H4 (cell line): Measurements from ENCODE around the gene DHTKD1. TPM values are rescaled to one million over a fixed set of nuclear protein-coding genes. Genes with fewer than 3 reads are reported as not detected.
"Not testable (repeated sequence)": the region's sequence is repeated elsewhere in the genome, so short reads cannot be mapped to it uniquely, and the experiment has no call there.

Experiments used
- DNase-seq: peaks from one replicate; pipeline ENCODE4 v3.0.0-alpha.2; 2015; ENCODE audit warnings: low spot score
- total RNA-seq: library from RNA; depleted of rRNA; stranded (reverse); fragments of >200 nt; shearing (Covaris generic); gene quantifications from 2 replicates; pipeline ENCODE4 v1.2.3, GENCODE V29; 2014

The DHTKD1 gene
- total RNA-seq, 1 experiment from 2014 or later = 8.3 TPM

DNA sequence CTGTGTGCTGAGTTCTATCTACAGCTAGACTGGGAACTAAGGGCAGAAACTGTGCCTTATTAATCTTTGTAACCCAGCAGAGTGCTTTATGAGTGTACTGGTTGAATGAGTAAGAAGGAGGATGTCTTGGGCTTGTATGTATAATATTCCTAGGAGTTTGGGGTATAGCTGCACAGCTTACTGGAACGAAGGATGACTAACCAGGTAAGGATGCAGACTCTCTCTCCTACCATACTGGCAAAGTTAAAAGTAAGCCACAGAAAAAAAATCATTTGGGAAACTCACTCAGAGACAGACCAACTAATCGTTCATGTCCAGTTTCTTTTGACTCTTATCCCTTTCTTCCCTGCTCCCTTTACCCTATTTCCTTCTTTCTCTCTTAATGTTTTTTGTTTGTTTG lies 1.4 kb upstream of the DHTKD1 start:
- DNase-seq = no peak

DNA sequence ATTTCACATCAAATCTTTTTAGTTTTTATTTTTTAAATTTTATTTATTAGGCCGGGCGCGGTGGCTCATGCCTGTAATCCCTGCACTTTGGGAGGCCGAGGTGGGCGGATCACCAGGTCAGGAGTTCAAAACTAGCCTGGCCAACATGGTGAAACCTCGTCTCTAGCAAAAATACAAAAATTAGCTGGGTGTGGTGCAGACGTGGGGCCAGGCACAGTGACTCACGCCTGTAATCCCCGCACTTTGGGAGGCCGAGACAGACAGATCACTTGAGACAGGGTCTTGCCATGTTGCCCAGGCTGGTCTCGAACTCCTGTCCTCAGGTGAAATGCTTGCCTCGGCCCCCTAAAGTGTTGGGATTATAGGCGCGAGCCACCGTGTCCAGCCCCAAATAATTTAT lies 2.7 kb downstream of the DHTKD1 start:
- not testable (repeated sequence) for DNase-seq

DNA sequence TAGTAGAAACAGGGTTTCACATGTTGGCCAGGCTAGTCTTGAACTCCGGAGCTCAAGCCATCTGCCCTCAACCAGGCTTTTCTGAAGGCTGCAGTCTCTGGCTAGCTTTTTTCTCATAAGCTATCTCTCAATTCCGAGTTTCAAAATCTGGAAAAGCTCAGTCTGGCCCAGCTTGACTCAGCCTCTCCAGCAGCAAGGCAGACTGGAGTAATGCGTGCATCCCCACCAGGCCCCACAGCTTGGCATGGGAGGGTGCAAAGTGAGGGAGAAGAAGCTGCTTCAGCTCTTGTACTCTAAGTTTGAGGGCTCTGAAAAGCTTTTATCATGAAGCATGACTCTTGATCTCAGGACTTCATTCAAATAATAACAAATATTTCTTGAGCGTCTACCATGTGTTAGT lies 4.8 kb downstream of the DHTKD1 start:
- no peak for DNase-seq

- DNase-seq = no peak
These were observed 8.9 kb downstream of the DHTKD1 start for GRCh38 chr10:12077580-12078180.

- DNase-seq = no peak
These were observed 12.7 kb downstream of the DHTKD1 start for GRCh38 chr10:12081470-12081869.

DNA sequence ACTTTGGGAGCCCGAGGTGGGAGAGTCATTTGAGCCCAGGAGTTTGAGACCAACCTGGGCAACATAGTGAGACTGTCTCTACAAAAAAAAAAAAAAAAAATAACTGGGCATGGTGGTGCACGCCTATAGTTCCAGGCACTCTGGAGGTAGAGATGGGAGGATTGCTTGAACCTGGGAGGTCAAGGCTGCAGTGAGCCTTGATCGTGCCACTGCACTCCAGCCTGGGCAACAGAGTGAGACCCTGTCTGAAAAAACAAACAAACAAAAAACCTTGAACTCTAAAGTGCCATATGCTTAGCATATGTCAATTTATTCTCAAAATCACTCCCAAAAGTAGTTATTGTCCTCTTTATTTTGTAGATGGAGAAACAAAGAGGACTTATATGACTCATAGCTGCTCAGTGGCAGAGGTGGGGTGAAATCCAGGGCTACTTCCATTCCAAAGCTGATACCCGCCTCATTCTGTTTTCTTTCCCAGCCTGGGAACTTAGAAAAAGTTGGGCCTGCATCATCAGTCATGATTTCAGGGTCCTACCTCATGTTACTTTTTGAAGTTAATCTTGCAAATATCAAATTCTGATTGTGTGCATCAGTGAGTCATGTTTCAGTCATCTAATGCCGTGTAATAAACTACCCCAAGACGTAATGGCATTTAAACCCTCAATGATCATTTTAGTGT lies 13.3 kb downstream of the DHTKD1 start:
- no peak for DNase-seq

DNA sequence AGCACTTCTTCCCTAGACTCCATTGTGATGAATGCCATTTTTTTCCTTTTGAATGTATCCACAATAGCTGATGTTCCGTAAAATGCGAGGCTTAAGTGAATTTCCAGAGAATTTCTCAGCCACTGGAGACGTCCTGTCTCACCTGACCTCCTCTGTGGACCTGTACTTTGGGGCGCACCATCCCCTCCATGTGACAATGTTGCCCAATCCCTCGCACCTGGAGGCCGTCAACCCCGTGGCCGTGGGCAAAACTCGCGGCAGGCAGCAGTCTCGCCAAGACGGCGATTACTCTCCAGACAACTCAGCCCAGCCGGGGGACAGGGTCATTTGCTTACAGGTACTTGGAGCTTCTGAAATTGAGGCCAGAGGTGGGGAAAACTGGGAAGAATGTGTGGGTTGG lies 20.2 kb downstream of the DHTKD1 start:
- DNase-seq = no peak

DNA sequence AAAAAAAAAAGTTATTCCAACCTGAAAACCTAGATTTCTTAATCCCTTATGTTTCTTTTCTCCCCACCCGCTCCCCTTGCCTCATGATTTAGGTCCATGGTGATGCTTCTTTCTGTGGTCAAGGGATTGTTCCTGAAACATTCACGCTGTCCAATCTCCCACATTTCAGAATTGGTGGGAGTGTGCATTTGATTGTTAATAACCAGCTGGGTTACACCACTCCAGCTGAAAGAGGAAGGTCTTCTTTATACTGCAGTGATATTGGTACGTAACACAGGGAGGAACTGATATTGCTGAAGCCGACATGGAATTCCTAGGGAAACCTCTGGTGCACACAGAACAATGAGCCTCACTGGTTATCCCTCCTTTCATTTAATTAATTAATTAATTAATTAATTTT lies 22.7 kb downstream of the DHTKD1 start:
- no peak for DNase-seq

- not testable (repeated sequence) for DNase-seq
These were observed 28.6 kb downstream of the DHTKD1 start for GRCh38 chr10:12097361-12097760.

GRCh38 chr10:12097791-12098190 lies 29.0 kb downstream of the DHTKD1 start:
- no peak for DNase-seq

- no peak for DNase-seq
These were observed 30.2 kb downstream of the DHTKD1 start for GRCh38 chr10:12098966-12099365.

DNA sequence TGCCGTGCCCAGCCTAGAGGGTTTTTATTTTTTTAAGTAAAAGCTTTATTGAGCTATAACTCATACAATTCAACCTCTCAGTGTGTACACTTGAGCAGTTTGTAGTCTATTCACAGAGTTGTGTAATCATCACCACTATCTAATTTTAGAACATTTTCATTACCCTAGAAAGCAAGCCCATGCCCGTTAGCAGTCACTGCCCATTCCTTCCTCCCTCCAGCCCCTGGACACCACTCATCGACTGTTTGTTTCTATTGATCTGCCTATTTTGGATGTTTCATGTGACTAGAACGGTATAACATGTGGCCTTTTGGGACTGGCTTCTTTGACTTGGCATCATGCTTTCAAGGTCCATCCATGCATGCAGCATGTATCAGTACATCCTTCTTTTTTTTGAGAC lies 35.0 kb downstream of the DHTKD1 start:
- DNase-seq = no peak

DNA sequence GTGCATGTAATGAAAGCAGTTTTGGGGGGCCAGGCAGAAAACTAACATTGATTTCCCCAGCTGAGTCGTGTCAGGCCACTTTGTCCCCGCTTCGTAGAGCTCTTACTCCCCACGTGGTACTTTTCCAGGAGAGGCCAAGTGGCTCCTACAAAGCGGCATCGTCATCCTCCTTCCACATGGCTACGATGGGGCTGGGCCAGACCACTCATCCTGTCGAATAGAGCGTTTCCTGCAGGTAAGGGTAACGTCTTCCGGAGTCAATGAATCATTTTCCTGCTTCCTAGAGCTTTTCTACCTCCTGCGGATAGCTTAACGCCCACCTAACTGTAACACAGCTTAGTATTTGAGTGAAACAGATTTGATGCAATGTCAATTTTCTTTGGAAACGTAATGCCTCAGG lies 39.0 kb downstream of the DHTKD1 start:
- no peak for DNase-seq

DNA sequence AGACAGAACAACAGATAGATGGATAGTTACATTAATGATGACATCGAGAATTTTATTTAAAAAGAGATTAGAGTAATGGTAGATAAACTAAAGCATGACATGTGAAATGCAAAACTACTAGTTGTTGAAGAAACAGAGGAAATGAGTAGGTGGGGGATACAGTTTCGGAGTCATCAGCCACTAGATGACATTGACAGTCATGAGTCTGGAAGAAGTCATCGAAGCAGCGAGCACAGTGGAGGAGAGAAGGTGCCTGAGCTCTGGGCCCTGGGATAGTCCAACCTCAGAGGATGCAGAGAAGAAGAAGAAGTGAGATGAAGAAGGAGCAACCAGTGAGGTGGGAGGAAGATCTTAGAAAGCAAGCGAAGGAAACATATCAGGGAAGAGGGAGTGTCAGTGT lies 40.5 kb downstream of the DHTKD1 start:
- DNase-seq = no peak

- no peak for DNase-seq
These were observed 42.8 kb downstream of the DHTKD1 start for GRCh38 chr10:12111528-12111927.

- no peak for DNase-seq
These were observed 44.9 kb downstream of the DHTKD1 start for GRCh38 chr10:12113627-12114026.

- DNase-seq = no peak
These were observed 52.9 kb downstream of the DHTKD1 start for GRCh38 chr10:12121673-12122072.

- DNase-seq = peak; percentile 58
These were observed 60.7 kb downstream of the DHTKD1 start, which contains the start of gene SEC61A2 for GRCh38 chr10:12129222-12130111. Gene SEC61A2 (plus strand): TSS chr10:12129677. CDS start chr10:12129788, 111 bp downstream.

- peak; percentile 45 for DNase-seq
These were observed 61.6 kb downstream of the DHTKD1 start for GRCh38 chr10:12130237-12130872.

DNA sequence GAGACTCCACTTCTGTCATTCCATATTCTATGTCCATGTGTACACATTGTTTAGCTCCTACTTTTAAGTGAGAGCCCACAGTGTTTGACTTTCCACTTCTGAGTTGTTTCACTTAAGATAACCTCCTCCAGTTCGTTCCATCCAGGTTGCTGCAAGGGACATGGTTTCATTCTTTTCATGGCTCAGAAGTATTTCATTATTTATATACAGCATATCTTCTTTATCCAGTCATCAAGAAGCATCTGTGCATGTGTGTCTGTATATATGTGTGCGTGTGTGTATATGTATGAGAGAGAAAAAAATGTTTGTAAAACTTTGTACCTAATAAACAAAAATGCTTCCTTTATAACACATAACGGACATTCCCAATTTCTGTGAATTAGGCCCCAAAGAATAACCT lies 66.9 kb downstream of the DHTKD1 start:
- no peak for DNase-seq

DNA sequence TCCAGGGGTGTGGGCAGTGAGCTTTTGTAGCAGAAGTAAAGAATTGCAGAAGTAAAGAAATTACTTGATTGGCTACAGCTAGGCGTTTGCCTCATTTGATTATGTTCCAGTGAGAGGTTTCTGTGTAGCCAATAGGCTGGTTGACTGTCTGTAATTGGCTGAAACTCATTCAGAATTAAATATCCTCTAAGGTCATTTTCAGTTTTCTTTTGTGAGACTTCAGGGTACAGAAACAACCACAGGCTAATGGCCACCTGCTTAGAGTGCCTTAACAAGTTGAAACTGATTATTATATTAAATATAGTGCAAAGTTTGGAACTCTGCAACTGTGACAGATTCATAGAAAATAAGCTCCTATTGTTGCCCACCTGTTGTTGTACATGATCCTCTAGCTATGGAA lies 71.3 kb downstream of the DHTKD1 start:
- DNase-seq = no peak

- no peak for DNase-seq
These were observed 75.8 kb downstream of the DHTKD1 start for GRCh38 chr10:12144538-12144937.
